NCI-H460 (cell line): ENCODE measurements around the gene CA10. TPM values are rescaled to one million over a fixed set of nuclear protein-coding genes. Genes with fewer than 3 reads are reported as not detected.

Source experiments
- DNase-seq: peaks from one replicate; pipeline ENCODE4 v3.0.0-alpha.2; 2016; ENCODE audit warnings: low read depth; ENCODE audit errors: extremely low read depth
- total RNA-seq: library from RNA; depleted of rRNA; stranded (reverse); fragments of >200 nt; shearing (Covaris generic); gene quantifications from 2 replicates; pipeline ENCODE4 v1.2.3, GENCODE V29; 2014

Gene CA10
- total RNA-seq, 1 experiment from 2014 or later: not detected

DNA sequence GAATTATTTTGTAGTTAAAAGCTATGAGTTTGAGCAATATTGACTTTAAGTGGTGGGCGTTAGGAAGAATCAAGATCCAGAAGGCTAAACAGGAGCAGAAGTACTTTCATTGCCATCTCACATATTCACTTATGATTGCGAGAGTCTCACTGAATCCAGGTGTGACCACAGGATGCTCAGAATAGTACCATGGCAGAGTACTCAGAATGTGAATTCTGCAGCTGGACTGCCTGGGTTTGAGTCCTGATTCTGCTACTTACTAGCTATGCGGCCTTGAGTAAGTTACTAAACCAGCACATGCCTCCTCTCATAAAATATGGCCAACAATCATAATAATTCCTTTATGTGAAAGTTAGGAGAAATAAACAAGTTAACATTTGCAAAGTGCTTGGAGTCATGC is 109.5 kb downstream of the CA10 start:
- no peak for DNase-seq

GRCh38 chr17:52048137-52048898 is 110.2 kb downstream of the CA10 start:
- DNase-seq: no peak

DNA sequence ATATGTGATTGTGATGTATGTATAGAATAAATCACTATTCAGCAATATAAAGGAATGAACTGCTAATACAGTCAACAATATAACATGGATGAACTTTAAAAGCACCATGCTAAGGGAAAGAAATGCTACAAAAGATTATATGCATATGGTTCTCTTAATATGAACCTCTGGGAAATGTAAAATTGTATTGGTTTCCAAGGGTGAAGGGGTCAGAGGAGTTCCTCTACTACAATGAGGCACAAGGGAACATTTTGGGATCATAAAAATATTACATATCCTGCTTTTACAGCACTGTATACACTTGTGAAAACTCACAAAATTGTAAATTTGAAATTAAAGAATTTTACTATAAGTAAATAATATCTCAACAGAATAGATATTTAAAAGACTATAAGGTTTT is 111.4 kb downstream of the CA10 start:
- no peak for DNase-seq

DNA sequence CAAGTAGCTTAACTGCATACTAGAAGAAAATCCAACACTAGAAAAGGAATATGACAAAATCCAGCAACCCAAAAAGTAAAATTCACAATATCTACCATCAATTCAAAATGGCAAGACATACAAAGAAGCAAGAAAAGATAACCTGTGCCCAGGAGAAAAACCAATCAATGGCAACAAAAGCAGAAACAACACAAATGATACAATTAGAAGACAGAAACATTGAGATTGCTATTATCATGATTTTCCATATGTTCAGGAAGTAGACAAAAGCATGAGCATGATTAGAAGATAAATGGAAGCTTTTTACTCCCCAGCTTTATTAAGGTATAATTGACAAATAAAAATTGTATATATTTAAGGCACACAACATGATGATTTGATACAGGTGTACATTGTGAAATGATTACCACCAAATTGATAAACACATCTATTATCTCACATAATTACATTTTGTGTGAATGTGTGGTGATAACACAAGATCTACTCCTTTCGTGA is 117.3 kb downstream of the CA10 start:
- no peak for DNase-seq

GRCh38 chr17:52036416-52036815 is 122.1 kb downstream of the CA10 start:
- no peak for DNase-seq

GRCh38 chr17:52035336-52035915 is 123.1 kb downstream of the CA10 start:
- DNase-seq: no peak

- no peak for DNase-seq
Measured at GRCh38 chr17:52032454-52032853, 126.1 kb downstream of the CA10 start.

DNA sequence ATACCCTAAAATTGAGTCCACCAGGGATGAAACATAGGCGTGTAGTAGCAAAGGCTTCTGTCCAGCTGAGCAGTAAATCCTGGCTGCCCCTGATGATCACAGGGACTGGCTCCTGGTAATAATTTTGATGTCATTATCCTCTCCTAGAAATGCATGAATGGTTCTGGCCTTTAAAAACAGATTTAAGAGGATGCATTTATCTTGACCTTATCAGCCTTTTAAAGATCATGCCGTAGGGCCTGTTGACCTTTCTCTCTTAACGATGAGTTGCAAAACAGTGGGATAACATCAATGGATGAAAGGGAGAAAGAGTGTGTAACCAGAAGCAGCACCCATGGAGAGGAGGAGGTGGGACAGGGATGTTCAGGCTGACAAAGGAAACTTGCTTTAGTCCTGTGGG is 128.5 kb downstream of the CA10 start:
- no peak for DNase-seq

DNA sequence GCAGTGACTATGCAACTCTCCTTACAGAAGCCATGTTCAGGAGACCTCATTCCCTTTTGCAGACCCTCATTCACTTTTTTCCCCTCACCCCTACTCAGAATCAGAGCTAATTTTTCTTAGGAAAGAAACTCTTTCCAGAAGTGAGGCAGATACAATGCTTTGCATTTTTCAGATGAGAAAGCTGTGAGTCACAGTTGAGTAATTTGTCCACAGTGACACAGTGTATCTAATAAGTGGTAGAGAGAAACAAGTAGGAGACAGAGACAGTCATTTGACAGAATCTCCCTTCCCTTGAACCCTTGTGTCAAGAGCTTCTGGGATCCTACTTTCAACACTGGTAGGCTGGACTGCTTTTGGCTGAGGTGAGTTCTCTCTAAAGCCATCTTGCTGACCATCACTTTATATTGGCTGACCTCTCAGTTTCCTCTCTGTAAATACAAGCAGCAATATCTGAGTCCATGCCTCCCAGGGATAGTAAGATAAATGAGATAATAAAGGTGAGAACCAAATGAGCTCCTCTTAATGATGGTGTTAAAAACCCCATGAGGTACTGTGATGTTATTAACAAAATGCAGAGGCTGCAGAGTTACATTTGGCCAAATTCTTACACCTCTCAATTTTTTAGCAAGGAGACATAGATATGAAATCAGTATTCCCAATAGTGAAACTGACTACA is 130.8 kb downstream of the CA10 start:
- no peak for DNase-seq

- DNase-seq: no peak
Measured at GRCh38 chr17:52027081-52027480, 131.4 kb downstream of the CA10 start.

DNA sequence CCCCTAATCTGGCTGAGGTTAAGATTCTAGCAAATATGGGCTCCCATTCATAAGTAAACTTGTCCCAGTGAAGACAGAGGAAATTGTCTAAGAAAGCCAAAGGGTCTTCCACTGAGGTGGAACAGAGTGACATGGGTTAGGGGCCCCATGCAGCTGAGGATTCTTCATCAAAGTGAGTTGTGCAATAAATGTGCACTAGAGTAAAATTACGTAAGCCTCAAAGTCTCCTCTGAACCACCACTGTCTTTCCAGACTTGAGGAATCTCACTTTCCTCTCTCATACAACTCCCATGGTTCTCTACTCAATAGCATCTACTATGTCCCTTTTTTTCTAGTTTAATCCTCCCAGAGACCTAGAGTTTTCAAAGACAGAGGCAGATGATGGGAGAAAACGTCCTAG is 132.4 kb downstream of the CA10 start:
- no peak for DNase-seq

DNA sequence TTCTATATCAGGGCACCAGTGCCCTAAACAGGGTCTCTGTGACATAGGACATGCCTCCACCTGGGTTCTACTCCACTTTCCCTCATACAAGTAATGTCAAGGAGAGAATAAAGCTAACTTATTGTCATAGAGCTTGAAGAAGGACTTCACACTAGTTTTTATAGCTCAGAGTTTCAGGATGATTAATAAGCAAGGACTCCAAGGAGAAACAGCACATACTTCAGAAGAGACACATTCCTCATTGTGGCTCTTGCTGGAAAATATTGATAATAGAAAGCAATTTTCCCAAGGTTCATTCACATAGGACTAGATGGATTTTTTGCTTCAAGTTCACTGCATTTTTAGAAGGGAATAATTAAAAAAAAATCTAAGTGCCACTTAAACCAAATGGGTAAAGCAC is 133.3 kb downstream of the CA10 start:
- DNase-seq: no peak

DNA sequence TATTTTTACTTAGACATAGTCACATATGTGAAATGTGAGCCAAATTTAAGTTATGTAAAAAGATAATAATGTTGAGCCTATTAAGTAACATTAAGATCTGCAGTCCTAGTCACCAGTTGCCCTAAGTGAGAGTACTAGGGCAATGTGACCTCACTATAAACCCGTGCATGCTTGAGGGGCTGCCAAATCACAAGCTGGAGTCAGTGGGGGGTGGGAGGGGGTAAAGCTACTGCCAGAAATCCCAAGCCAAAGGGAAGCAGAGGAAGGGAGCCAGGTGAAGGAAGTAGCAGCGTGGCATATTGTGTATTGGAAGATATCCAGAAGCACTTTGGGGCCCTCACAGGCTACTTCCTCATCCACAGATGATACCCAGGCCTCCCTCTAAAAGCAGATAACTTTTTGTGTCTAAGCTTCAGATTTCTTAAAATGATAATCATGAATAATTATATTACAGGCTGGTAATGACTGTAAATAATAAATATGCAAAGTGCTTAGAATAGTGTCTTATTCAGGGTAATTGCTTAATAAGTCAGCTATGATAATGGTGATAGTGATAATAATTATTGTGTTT is 134.1 kb downstream of the CA10 start:
- no peak for DNase-seq

DNA sequence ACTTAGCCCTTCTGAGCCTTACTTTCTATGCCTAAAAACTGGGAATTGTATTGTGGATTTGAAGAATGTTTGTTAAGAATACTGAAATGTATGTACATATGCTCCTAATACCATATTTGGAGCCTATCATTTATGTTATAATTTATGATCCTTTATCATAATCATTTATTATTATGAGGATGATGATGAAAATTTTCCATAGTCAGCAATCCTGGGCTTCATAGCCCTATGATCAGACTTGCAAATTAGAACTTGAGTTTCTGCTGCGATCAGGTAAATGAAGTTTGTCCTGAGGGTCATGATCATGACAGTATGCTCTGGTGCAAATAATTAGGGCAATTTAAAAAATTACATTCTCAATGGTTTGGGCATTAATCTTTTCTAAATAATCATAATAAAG is 147.4 kb downstream of the CA10 start:
- no peak for DNase-seq

DNA sequence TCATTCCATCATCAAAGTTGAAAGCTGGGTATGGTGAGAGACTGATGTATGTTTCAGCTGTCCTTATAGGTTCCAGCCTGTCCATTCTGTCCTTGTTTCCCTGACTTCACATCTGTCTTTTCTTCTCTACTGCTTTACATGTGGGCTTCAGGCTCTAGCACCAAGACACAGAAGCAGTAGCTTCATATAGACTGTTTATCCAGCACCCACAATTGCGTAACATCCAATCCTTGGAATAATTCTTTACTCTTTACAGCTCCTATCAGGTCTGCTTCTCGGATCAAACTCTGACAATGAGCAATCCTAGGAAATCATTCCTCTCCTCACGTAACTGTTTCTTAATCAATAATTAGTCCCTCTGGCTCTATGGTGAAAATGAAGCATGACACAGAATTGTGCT is 158.9 kb downstream of the CA10 start:
- DNase-seq: no peak

DNA sequence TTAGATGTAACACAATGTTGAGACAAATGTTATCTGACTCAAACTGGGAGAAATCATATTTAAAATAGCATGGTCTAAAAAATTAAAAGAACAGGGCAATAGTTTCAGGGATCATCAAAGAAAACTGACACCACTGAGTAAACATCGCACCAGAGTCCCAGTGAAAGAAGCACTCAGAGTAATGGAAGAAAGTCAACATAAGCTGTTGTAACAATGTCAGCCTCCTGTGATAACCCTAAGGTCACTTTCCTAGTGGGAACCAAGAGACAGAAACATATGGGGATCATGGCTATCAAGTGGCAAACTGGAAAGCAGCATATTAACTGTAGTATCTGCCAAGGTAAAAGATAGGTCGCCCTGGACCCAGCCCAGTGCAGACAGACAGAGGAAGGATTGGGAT is 160.8 kb downstream of the CA10 start:
- DNase-seq: no peak

DNA sequence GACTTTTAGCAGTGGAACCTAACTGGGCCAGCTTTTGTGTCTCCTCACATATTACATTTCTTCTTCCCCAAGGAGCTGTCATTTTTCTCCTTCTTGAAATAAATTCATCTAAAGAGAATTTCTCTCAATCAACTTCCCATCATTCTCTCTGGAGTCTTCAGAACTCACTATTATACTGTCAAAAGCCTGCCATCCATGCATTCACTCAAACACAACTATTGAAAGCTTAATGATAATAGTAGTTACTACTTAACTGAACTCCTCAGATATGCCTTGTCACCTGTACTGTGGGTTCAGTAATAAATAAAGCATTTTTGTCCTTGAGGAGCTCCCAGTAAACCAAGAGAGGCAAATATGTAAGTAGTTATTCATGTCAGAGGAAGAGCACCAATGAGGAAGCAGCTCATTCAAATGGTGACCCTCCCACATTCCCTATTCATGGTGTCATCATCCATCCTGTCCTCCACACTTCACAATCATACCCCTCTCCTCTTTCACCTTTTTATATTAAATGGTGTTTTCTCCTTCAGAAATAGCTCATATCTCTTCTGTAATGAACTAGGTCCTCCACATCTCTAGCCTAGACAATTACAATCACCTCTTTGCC is 162.6 kb downstream of the CA10 start:
- no peak for DNase-seq

DNA sequence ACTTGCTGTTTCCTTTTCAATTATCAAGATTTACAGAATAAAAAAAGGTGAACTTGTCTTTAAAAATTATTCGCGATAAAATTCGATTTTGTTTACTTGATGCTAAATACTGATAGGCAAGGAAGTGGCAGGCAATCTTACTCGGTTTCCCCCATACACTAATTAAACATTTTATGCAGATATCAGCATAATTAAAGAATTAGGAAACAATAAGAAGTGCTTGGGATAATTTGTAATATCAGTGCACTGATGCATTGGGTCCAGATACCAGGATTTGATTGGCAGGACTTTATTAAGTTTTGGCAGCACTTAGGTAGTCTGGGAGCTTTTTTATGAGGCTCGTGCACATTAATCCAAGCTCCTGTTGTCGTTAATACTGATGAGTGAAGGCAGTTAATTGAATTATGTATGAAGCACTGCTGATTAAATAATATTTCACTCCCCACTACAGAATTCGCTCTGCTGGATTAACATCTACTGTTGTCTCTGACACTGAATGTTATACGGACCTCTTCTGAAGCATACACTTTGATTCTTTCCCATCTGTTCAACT is 165.6 kb downstream of the CA10 start:
- DNase-seq: no peak

DNA sequence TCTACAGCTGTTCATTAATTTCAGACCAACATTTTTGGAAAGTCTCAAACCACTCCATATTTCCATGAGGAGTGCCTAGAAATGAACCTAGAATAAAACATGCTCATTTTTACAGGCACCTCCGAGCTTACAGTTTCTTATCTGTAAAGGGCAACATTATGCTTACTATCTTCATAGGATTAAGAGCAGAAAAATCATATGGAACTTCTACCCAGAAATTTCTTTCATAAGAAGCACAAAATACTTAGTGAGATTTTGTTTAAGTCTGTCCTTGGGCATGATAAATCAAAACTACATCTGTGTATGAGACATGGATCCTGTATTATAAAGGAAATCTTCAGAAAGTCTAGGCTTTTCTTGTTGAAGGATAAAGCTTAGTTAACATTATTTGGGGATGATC is 187.4 kb downstream of the CA10 start:
- DNase-seq: no peak

- no peak for DNase-seq
Measured at GRCh38 chr17:51961689-51962088, 196.8 kb downstream of the CA10 start.

GRCh38 chr17:51957786-51958185 is 200.7 kb downstream of the CA10 start:
- DNase-seq: no peak
